Left lung (tissue), 10 donors: ENCODE results near the gene ETV6. TPM values are rescaled to one million over a fixed set of nuclear protein-coding genes. Genes with fewer than 3 reads are reported as not detected.

Experiments
- ATAC-seq: fragments of 200-7000 bp; cut with Tn5 transposase; one replicate; pipeline ENCODE4 v1.9.1; 2020; ENCODE audit warnings: moderate library complexity
- DNase-seq, 4 donors: peaks; one replicate each; pipeline ENCODE4 v3.0.0-alpha.2; 2013 to 2020
- H3K27ac ChIP-seq, 2 donors: fragments of 200-600 bp; sonication (generic) in 1 of 2; one replicate each; pipeline versions ENCODE4 v1.5.0 to v1.8.0; 2020 to 2021
- H3K27me3 ChIP-seq, 2 donors: fragments of 200-600 bp; sonication (generic) in 1 of 2; one replicate each; pipeline versions ENCODE4 v1.5.0 to v1.8.0; 2020 to 2021
- H3K36me3 ChIP-seq, 2 donors: fragments of 200-600 bp; sonication (generic) in 1 of 2; one replicate each; pipeline versions ENCODE4 v1.5.0 to v1.8.0; 2020 to 2021
- H3K4me1 ChIP-seq, 2 donors: fragments of 200-600 bp; one replicate each; pipeline ENCODE4 v1.8.0; 2021
- H3K4me3 ChIP-seq, 2 donors: fragments of 200-600 bp; sonication (generic) in 1 of 2; one replicate each; pipeline versions ENCODE4 v1.5.0 to v1.8.0; 2020 to 2021; ENCODE audit warnings: mild to moderate bottlenecking in 1 of 2
- H3K9me3 ChIP-seq, 2 donors: fragments of 200-600 bp; sonication (generic) in 1 of 2; one replicate each; pipeline versions ENCODE4 v1.5.0 to v1.8.0; 2020 to 2021
- CTCF ChIP-seq, 2 donors: fragments of 200-600 bp; sonication (generic) in 1 of 2; IDR thresholded peaks; one replicate each; pipeline versions ENCODE4 v1.5.0 to v1.8.0; 2021; ENCODE audit warnings: antibody characterized with exemption in 2 of 2
- intact Hi-C, 2 donors: fragments of 100-400 bp; cut with DNase I; formaldehyde crosslinking; loops; one replicate each; pipeline versions ENCODE4 v1.11.2 to v1.14.2; 2022
- polyA plus RNA-seq, 6 donors: library from polyadenylated mRNA; unstranded; fragments of 120-200 nt; gene quantifications; one replicate each; pipeline ENCODE4 v1.2.1, GENCODE V29; 2013; ENCODE audit not compliant: insufficient read length in 6 of 6
- total RNA-seq, 2 donors: library from RNA; stranded (reverse); fragmentation: NEBNext Ultra II Directional; extraction: Animal tissue kit (Norgen Biotek cat#: 25700); gene quantifications; one replicate each; pipeline ENCODE4 v1.2.1, GENCODE V29; 2021
- donor health status: DM: no; HTN: yes; CAD: no.
- donor health status: DM: no; HTN: no; CAD: no.

Gene ETV6
- total and polyA plus RNA-seq, 8 donors, result 16.0 to 44.7 (median 17.1) TPM

- intact Hi-C loops, result no loop called here
- DNase-seq (no peak), ATAC-seq (no peak)
- Histone ChIP-seq H3K4me1 (peaks cover 6 to 88% of the 10 kb centered on the region in 2 donors), H3K9me3 (no peaks in the 10 kb centered on the region), H3K4me3 (no peak overlapping the region), H3K27me3 (no peaks in the 10 kb centered on the region), H3K27ac (peak overlapping the region in 1 of 2 donors; percentile 70), H3K36me3 (no peaks in the 10 kb centered on the region)
- TF ChIP-seq CTCF (IDR thresholded peaks at IDR 0.05), result no peak
Observed at GRCh38 chr12:11746940-11747716, 97.7 kb downstream of the ETV6 start.

- Histone ChIP-seq H3K27me3 (no peaks in the 10 kb centered on the region), H3K9me3 (no peaks in the 10 kb centered on the region), H3K4me1 (peaks cover 6 to 93% of the 10 kb centered on the region in 2 donors), H3K36me3 (no peaks in the 10 kb centered on the region), H3K4me3 (no peak overlapping the region), H3K27ac (peak overlapping the region in 1 of 2 donors; percentile 70)
- no peak for TF ChIP-seq CTCF (IDR thresholded peaks at IDR 0.05)
- intact Hi-C loops, result no loop called here
- DNase-seq, result no peak
- no peak for ATAC-seq
Observed at GRCh38 chr12:11747969-11748368, 98.5 kb downstream of the ETV6 start.

- ATAC-seq (no peak), DNase-seq (no peak)
- Histone ChIP-seq H3K4me3 (no peak overlapping the region), H3K27ac (no peak overlapping the region), H3K36me3 (peaks cover 0 to 7% of the 10 kb centered on the region in 2 donors), H3K9me3 (no peaks in the 10 kb centered on the region), H3K27me3 (no peaks in the 10 kb centered on the region), H3K4me1 (peaks cover 6 to 93% of the 10 kb centered on the region in 2 donors)
- intact Hi-C loops, result no loop called here
- TF ChIP-seq CTCF (IDR thresholded peaks at IDR 0.05), result no peak
Observed at GRCh38 chr12:11748903-11749302, 99.4 kb downstream of the ETV6 start.

GRCh38 chr12:11749943-11750690, 100.6 kb downstream of the ETV6 start:
- intact Hi-C loops, result no loop called here
- no peak for TF ChIP-seq CTCF (IDR thresholded peaks at IDR 0.05)
- DNase-seq (peak in 2 of 4 donors; percentile 72 to 86), ATAC-seq (peak; percentile 41)
- H3K4me1 ChIP-seq, result peaks cover 6 to 91% of the 10 kb centered on the region in 2 donors
- no peaks in the 10 kb centered on the region for H3K9me3 ChIP-seq
- H3K36me3 ChIP-seq, result peaks cover 0 to 17% of the 10 kb centered on the region in 2 donors
- no peak overlapping the region for H3K4me3 ChIP-seq
- H3K27ac ChIP-seq, result peak overlapping the region; percentile 37 to 77
- H3K27me3 ChIP-seq, result no peaks in the 10 kb centered on the region
